Measurements from ENCODE around the gene FBXO28. TPM values are rescaled to one million over a fixed set of nuclear protein-coding genes. Genes with fewer than 3 reads are reported as not detected.

Gene FBXO28
- 26.1 and 27.9 TPM in 2 replicates for total RNA-seq (ENCODE audit: low replicate concordance)
- long read RNA-seq, full-length matches to known transcripts, result 100 of 108 reads
- long read RNA-seq, partial matches to known transcripts, result 0 of 108 reads
- long read RNA-seq, other reads (novel, unspliced or antisense), result 8 of 108 reads

- Mint-ChIP-seq H3K27me3 (peaks cover 7% of the 10 kb centered on the region), H3K36me3 (no peaks in the 10 kb centered on the region), H3K4me3 (peak within 1 kb of the TSS; percentile 87), H3K27ac (peak within 1 kb of the TSS; percentile 60), H3K9me3 (no peaks in the 10 kb centered on the region), H3K4me1 (ENCODE audit: unreplicated experiment) (peaks cover 17% of the 10 kb centered on the region)
- TF ChIP-seq CTCF (conservative IDR thresholded peaks at IDR 0.05), result no peak
- DNase-seq (ENCODE audit: extremely low spot score, unreplicated experiment), result peak; percentile 93
Observed at GRCh38 chr1:224113918-224114786, at the start of gene FBXO28. TSS of gene FBXO28 (plus strand) at chr1:224114111. CDS start at chr1:224114130, 19 bp downstream.

DNA sequence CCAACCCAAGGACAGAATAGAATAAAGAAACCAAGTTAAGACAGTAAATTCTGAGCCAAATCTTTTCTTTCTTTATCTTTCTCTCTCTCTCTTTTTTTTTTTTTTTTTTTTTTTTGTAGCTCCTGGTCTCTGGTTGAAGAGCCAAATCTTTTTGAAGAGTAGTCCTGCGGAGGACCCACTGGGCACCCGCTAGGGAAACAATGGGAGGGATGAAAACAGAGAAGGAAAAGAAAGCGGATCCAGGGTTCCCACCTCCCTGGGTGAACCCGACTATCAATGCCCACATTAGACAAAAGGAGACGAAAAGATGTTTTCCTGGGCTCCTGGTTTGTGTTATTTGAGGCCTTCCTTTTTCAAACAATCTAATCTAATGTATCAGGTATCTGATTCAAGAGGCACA, 49.8 kb upstream of the FBXO28 start:
- no peak for TF ChIP-seq CTCF (conservative IDR thresholded peaks at IDR 0.05)
- H3K27me3 Mint-ChIP-seq, result peaks cover 8% of the 10 kb centered on the region
- DNase-seq (ENCODE audit: extremely low spot score, unreplicated experiment), result no peak
- no peaks in the 10 kb centered on the region for H3K9me3 Mint-ChIP-seq
- H3K27ac Mint-ChIP-seq, result no peak overlapping the region
- H3K36me3 Mint-ChIP-seq, result no peaks in the 10 kb centered on the region
- peaks cover 27% of the 10 kb centered on the region for H3K4me1 Mint-ChIP-seq (ENCODE audit: unreplicated experiment)
- no peak overlapping the region for H3K4me3 Mint-ChIP-seq

- Mint-ChIP-seq H3K4me3 (no peak overlapping the region), H3K9me3 (no peaks in the 10 kb centered on the region), H3K4me1 (ENCODE audit: unreplicated experiment) (peaks cover 27% of the 10 kb centered on the region), H3K27me3 (peaks cover 8% of the 10 kb centered on the region), H3K27ac (peak overlapping the region; percentile 62), H3K36me3 (no peaks in the 10 kb centered on the region)
- no peak for TF ChIP-seq CTCF (conservative IDR thresholded peaks at IDR 0.05)
- no peak for DNase-seq (ENCODE audit: extremely low spot score, unreplicated experiment)
Observed at GRCh38 chr1:224065455-224065854, 48.5 kb upstream of the FBXO28 start.

DNA sequence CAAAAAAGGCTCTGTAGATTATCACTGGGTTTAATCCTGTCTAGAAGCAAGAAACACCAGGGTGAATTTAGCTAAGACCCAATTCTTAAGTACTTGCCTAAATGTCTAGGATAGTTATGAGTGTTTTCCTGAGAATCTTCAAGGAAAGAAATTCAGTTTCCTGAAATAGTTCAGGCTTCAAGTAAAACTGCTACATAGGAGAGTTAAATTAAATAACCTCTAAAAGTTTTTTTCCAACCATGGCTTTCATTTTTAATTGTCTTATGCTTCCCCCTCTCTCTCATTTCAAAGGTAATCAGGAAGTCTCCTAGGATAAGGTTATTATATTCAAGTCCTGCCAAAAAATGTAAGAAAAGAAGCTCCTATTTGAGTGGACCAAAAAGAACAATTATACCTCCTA, 46.7 kb upstream of the FBXO28 start:
- no peak overlapping the region for H3K27ac Mint-ChIP-seq
- no peak for DNase-seq (ENCODE audit: extremely low spot score, unreplicated experiment)
- TF ChIP-seq CTCF (conservative IDR thresholded peaks at IDR 0.05), result no peak
- no peaks in the 10 kb centered on the region for H3K36me3 Mint-ChIP-seq
- H3K27me3 Mint-ChIP-seq, result peaks cover 12% of the 10 kb centered on the region
- no peak overlapping the region for H3K4me3 Mint-ChIP-seq
- no peaks in the 10 kb centered on the region for H3K9me3 Mint-ChIP-seq
- H3K4me1 Mint-ChIP-seq (ENCODE audit: unreplicated experiment), result peaks cover 27% of the 10 kb centered on the region

- no peak overlapping the region for H3K4me3 Mint-ChIP-seq
- peaks cover 19% of the 10 kb centered on the region for H3K27me3 Mint-ChIP-seq
- peaks cover 27% of the 10 kb centered on the region for H3K4me1 Mint-ChIP-seq (ENCODE audit: unreplicated experiment)
- no peaks in the 10 kb centered on the region for H3K9me3 Mint-ChIP-seq
- H3K27ac Mint-ChIP-seq, result no peak overlapping the region
- DNase-seq (ENCODE audit: extremely low spot score, unreplicated experiment), result no peak
- TF ChIP-seq CTCF (conservative IDR thresholded peaks at IDR 0.05), result no peak
- H3K36me3 Mint-ChIP-seq, result no peaks in the 10 kb centered on the region
Observed at GRCh38 chr1:224067621-224068457, 46.1 kb upstream of the FBXO28 start.
